Caco-2 (cell line): ENCODE measurements around the gene RTF1. TPM values are rescaled to one million over a fixed set of nuclear protein-coding genes. Genes with fewer than 3 reads are reported as not detected.

Source experiments
- BruUV-seq: library from RNA; stranded (reverse); fragments of 400-500 nt; replicated peaks from 2 replicates; lab custom pipeline; 2021; lab: Mats Ljungman, UMichigan
- CTCF ChIA-PET: fragments of 300-600 bp; sonication (Branson Sonifier 250); formaldehyde crosslinking; loops from one replicate; lab custom pipeline; 2022; ENCODE audit warnings: antibody characterized with exemption; lab: Charles Lee
- POLR2A ChIA-PET: fragments of 300-600 bp; sonication (Branson Sonifier 250); formaldehyde crosslinking; loops from one replicate; lab custom pipeline; 2022; ENCODE audit warnings: antibody characterized with exemption; lab: Charles Lee
- DNase-seq, 2 experiments: peaks; one replicate each; pipeline versions ENCODE4 v3.0.0 to v3.0.0-alpha.2; 2020 to 2022
- H3K27me3 ChIP-seq: replicated peaks from 2 replicates; pipeline ENCODE4 v1.6.0; 2011; ENCODE audit warnings: low read length; ENCODE audit not compliant: control insufficient read depth, insufficient read depth
- H3K36me3 ChIP-seq: 2 replicates; pipeline ENCODE4 v1.5.1; 2011; ENCODE audit warnings: low read length; ENCODE audit not compliant: control insufficient read depth, insufficient read depth
- H3K4me1 ChIP-seq: fragments of 250-450 bp; sonication (Bioruptor Pico); 2 replicates; pipeline ENCODE4 v1.5.1; 2020; ENCODE audit warnings: mild to moderate bottlenecking
- H3K4me3 ChIP-seq: 2 replicates; pipeline ENCODE4 v1.5.1; 2011; ENCODE audit warnings: low read depth, mild to moderate bottlenecking, control low read depth, low read length
- H3K9me3 ChIP-seq: fragments of 250-450 bp; sonication (Bioruptor Pico); 2 replicates; pipeline ENCODE4 v1.5.1; 2020; ENCODE audit warnings: mild to moderate bottlenecking, moderate library complexity
- H3K27ac Mint-ChIP-seq: one replicate; pipeline ENCODE4 v1.8.0; 2022; ENCODE audit warnings: mixed read lengths; ENCODE audit not compliant: unreplicated experiment
- H3K27me3 Mint-ChIP-seq: one replicate; pipeline ENCODE4 v1.8.0; 2022; ENCODE audit warnings: mixed read lengths; ENCODE audit not compliant: insufficient read depth, unreplicated experiment
- H3K36me3 Mint-ChIP-seq: one replicate; pipeline ENCODE4 v1.8.0; 2022; ENCODE audit warnings: mild to moderate bottlenecking, mixed read lengths; ENCODE audit not compliant: insufficient read depth, unreplicated experiment
- H3K4me1 Mint-ChIP-seq: one replicate; pipeline ENCODE4 v1.8.0; 2022; ENCODE audit warnings: low read depth, mixed read lengths; ENCODE audit not compliant: unreplicated experiment
- H3K4me3 Mint-ChIP-seq: one replicate; pipeline ENCODE4 v1.8.0; 2022; ENCODE audit warnings: mild to moderate bottlenecking, moderate library complexity, mixed read lengths; ENCODE audit not compliant: unreplicated experiment
- H3K9me3 Mint-ChIP-seq: one replicate; pipeline ENCODE4 v1.8.0; 2022; ENCODE audit warnings: mixed read lengths; ENCODE audit not compliant: unreplicated experiment
- CTCF ChIP-seq, 2 experiments: fragments of 200-600 bp in 1 of 2; IDR thresholded peaks; 1 replicate in 1 of 2; 2 replicates in 1 of 2; pipeline versions ENCODE4 v1.5.1 to v1.8.0; 2011 to 2022; ENCODE audit warnings: antibody characterized with exemption in 1 of 2, control low read depth in 1 of 2, inconsistent platforms in 1 of 2, low read depth in 1 of 2, low read length in 1 of 2, mild to moderate bottlenecking in 1 of 2, moderate library complexity in 1 of 2; ENCODE audit not compliant: insufficient read depth in 1 of 2, severe bottlenecking in 1 of 2, unreplicated experiment in 1 of 2
- intact Hi-C: fragments of 100-400 bp; cut with micrococcal nuclease; formaldehyde crosslinking; loops from one replicate; pipeline ENCODE4 v1.10.0; 2022; ENCODE audit not compliant: unreplicated experiment
- total RNA-seq: library from RNA; stranded (reverse); gene quantifications from 2 replicates; pipeline ENCODE4 v1.2.3, GENCODE V29; 2022

RTF1 gene
- total RNA-seq, 1 experiment from 2014 or later: 40.8 TPM

- intact Hi-C loops: no loop called here
- peaks cover 2% of the 10 kb centered on the region; the same call in 1 of the 2 replicates for H3K36me3 ChIP-seq
- CTCF ChIA-PET: no interaction called here
- POLR2A ChIA-PET: no interaction called here
- H3K4me1 Mint-ChIP-seq: no peaks in the 10 kb centered on the region
- no peaks in the 10 kb centered on the region for H3K9me3 Mint-ChIP-seq
- H3K36me3 Mint-ChIP-seq: peaks cover 78% of the 10 kb centered on the region
- no peak for DNase-seq
- H3K4me3 Mint-ChIP-seq: no peak overlapping the region
- BruUV-seq: no TSS peak
- no peaks in the 10 kb centered on the region for H3K27me3 ChIP-seq
- no peaks in the 10 kb centered on the region for H3K4me1 ChIP-seq
- no peak overlapping the region for H3K4me3 ChIP-seq
- TF ChIP-seq CTCF (IDR thresholded peaks at IDR 0.05; ENCODE audit: insufficient read depth in 1 of 2, low read depth in 1 of 2, low read length in 1 of 2, severe bottlenecking in 1 of 2, unreplicated experiment in 1 of 2): no peak
- H3K9me3 ChIP-seq: no peaks in the 10 kb centered on the region
- H3K27ac Mint-ChIP-seq: no peak overlapping the region
- H3K27me3 Mint-ChIP-seq: no peaks in the 10 kb centered on the region
These were observed 56.5 kb downstream of the RTF1 start for GRCh38 chr15:41473418-41473817.

GRCh38 chr15:41474436-41474835 lies 57.5 kb downstream of the RTF1 start:
- H3K4me1 Mint-ChIP-seq: no peaks in the 10 kb centered on the region
- H3K27me3 Mint-ChIP-seq: no peaks in the 10 kb centered on the region
- H3K9me3 ChIP-seq: no peaks in the 10 kb centered on the region
- no peak overlapping the region for H3K27ac Mint-ChIP-seq
- ChIA-PET POLR2A (no interaction called here), CTCF (no interaction called here)
- H3K9me3 Mint-ChIP-seq: no peaks in the 10 kb centered on the region
- BruUV-seq: no TSS peak
- TF ChIP-seq CTCF (IDR thresholded peaks at IDR 0.05; ENCODE audit: insufficient read depth in 1 of 2, low read depth in 1 of 2, low read length in 1 of 2, severe bottlenecking in 1 of 2, unreplicated experiment in 1 of 2): no peak
- H3K4me3 Mint-ChIP-seq: no peak overlapping the region
- peaks cover 2% of the 10 kb centered on the region; the same call in 1 of the 2 replicates for H3K36me3 ChIP-seq
- peaks cover 78% of the 10 kb centered on the region for H3K36me3 Mint-ChIP-seq
- no peaks in the 10 kb centered on the region for H3K27me3 ChIP-seq
- intact Hi-C loops: no loop called here
- DNase-seq: no peak
- peaks cover 3% of the 10 kb centered on the region; the same call in 1 of the 2 replicates for H3K4me1 ChIP-seq
- H3K4me3 ChIP-seq: no peak overlapping the region

- H3K9me3 Mint-ChIP-seq: no peaks in the 10 kb centered on the region
- H3K36me3 Mint-ChIP-seq: peaks cover 78% of the 10 kb centered on the region
- no peaks in the 10 kb centered on the region for H3K27me3 Mint-ChIP-seq
- DNase-seq: no peak
- no peak overlapping the region for H3K4me3 ChIP-seq
- H3K4me1 ChIP-seq: peaks cover 4% of the 10 kb centered on the region
- ChIA-PET POLR2A (no interaction called here), CTCF (interaction anchor here (1.6 kb wide), 1 partner anchor 9 kb away, joined by 4 read pairs; no protein-coding TSS in a partner anchor)
- intact Hi-C loops: no loop called here
- no TSS peak for BruUV-seq
- no peak for TF ChIP-seq CTCF (IDR thresholded peaks at IDR 0.05; ENCODE audit: insufficient read depth in 1 of 2, low read depth in 1 of 2, low read length in 1 of 2, severe bottlenecking in 1 of 2, unreplicated experiment in 1 of 2)
- H3K27me3 ChIP-seq: no peaks in the 10 kb centered on the region
- no peak overlapping the region for H3K27ac Mint-ChIP-seq
- no peaks in the 10 kb centered on the region for H3K9me3 ChIP-seq
- no peaks in the 10 kb centered on the region for H3K4me1 Mint-ChIP-seq
- H3K36me3 ChIP-seq: peaks cover 2% of the 10 kb centered on the region; the same call in 1 of the 2 replicates
- no peak overlapping the region for H3K4me3 Mint-ChIP-seq
These were observed 58.0 kb downstream of the RTF1 start for GRCh38 chr15:41474941-41475340.
